HL-60/S4 treated with phorbol 12-myristate 13-acetate at 8.2 ng/mL for 4 days and 3 days (cell line): ENCODE data around the gene ACADSB.

ENCODE experiments used
- in situ Hi-C: fragments of 300-500 bp; cut with MboI; formaldehyde crosslinking; loops from 2 replicates; pipeline ENCODE4 v1.15.0; 2022; ENCODE audit warnings: low sequenced_read_pairs

Gene ACADSB

GRCh38 chr10:123096452-123096851 is 87.6 kb downstream of the ACADSB start:
- in situ Hi-C loops: no loop called here

- in situ Hi-C loops: no loop called here
Measured at GRCh38 chr10:123097039-123097438, 88.2 kb downstream of the ACADSB start.

- in situ Hi-C loops: no loop called here
Measured at GRCh38 chr10:123100030-123100762, 91.4 kb downstream of the ACADSB start.

- in situ Hi-C loops: no loop called here
Measured at GRCh38 chr10:123101872-123102271, 93.1 kb downstream of the ACADSB start.

GRCh38 chr10:123102673-123103072 is 93.9 kb downstream of the ACADSB start:
- in situ Hi-C loops: no loop called here

GRCh38 chr10:123103944-123104343 is 95.1 kb downstream of the ACADSB start:
- in situ Hi-C loops: no loop called here
